HepG2 (cell line): ENCODE measurements around the gene PRPSAP1. TPM values are rescaled to one million over a fixed set of nuclear protein-coding genes. Genes with fewer than 3 reads are reported as not detected.

Experiments
- EED ChIP-seq: sonication (generic); formaldehyde crosslinking; IDR thresholded peaks from 2 replicates; pipeline ENCODE4 v1.5.0; 2020; ENCODE audit warnings: mild to moderate bottlenecking, missing genetic modification reagents
- GATAD1 ChIP-seq: IDR thresholded peaks from 2 replicates; pipeline ENCODE4 v1.6.1; 2016; ENCODE audit warnings: missing genetic modification reagents, missing compliant biosample characterization
- HIC2 ChIP-seq: sonication (generic); formaldehyde crosslinking; IDR thresholded peaks from 2 replicates; pipeline ENCODE4 v1.9.0; 2022; ENCODE audit warnings: low read depth, missing genetic modification reagents
- NFKB2 ChIP-seq: sonication (generic); formaldehyde crosslinking; IDR thresholded peaks from 2 replicates; pipeline ENCODE4 v1.4.0; 2020; ENCODE audit warnings: missing genetic modification reagents, borderline replicate concordance
- PBX2 ChIP-seq: IDR thresholded peaks from 2 replicates; pipeline ENCODE4 v1.6.1; 2016; ENCODE audit warnings: control low read depth
- PRDM15 ChIP-seq: sonication (generic); formaldehyde crosslinking; IDR thresholded peaks from 2 replicates; pipeline ENCODE4 v1.4.0; 2020; ENCODE audit warnings: missing genetic modification reagents
- RFX1 ChIP-seq: fragments of 450-650 bp; IDR thresholded peaks from 2 replicates; pipeline ENCODE4 v1.6.1; 2017
- SMC3 ChIP-seq: IDR thresholded peaks from 2 replicates; pipeline ENCODE4 v1.6.1; 2011; ENCODE audit warnings: low read length, improper control_type of control experiment
- SRSF4 ChIP-seq: fragments of 200-400 bp; formaldehyde crosslinking; IDR thresholded peaks from one replicate; pipeline ENCODE4 v1.6.1; 2018; ENCODE audit warnings: mild to moderate bottlenecking, low read depth, low read length, moderate library complexity; ENCODE audit not compliant: poor library complexity, severe bottlenecking
- TCF7L2 ChIP-seq: IDR thresholded peaks from 2 replicates; pipeline ENCODE4 v1.6.1; 2011; ENCODE audit warnings: mild to moderate bottlenecking, low read depth, low read length, moderate library complexity
- TEF ChIP-seq: sonication (generic); formaldehyde crosslinking; IDR thresholded peaks from 2 replicates; pipeline ENCODE4 v1.5.0; 2020; ENCODE audit warnings: missing genetic modification reagents
- ZBTB37 ChIP-seq: sonication (generic); formaldehyde crosslinking; IDR thresholded peaks from 2 replicates; pipeline ENCODE4 v1.4.0; 2020; ENCODE audit warnings: mild to moderate bottlenecking, missing genetic modification reagents
- ZBTB7A ChIP-seq: sonication (generic); formaldehyde crosslinking; IDR thresholded peaks from 2 replicates; pipeline ENCODE4 v1.8.0; 2022; ENCODE audit warnings: mild to moderate bottlenecking, missing genetic modification reagents
- ZFP36L2 ChIP-seq: sonication (generic); formaldehyde crosslinking; IDR thresholded peaks from 2 replicates; pipeline ENCODE4 v1.4.0; 2020; ENCODE audit warnings: missing genetic modification reagents
- ZNF350 ChIP-seq: sonication (generic); formaldehyde crosslinking; IDR thresholded peaks from 2 replicates; pipeline ENCODE4 v1.4.0; 2020; ENCODE audit warnings: mild to moderate bottlenecking, low read depth, missing genetic modification reagents, borderline replicate concordance
- ZNF615 ChIP-seq: sonication (generic); formaldehyde crosslinking; IDR thresholded peaks from 2 replicates; pipeline ENCODE4 v1.5.0; 2020; ENCODE audit warnings: mild to moderate bottlenecking, missing genetic modification reagents, borderline replicate concordance
- ZNF775 ChIP-seq: sonication (generic); formaldehyde crosslinking; IDR thresholded peaks from 2 replicates; pipeline ENCODE4 v1.4.0; 2020; ENCODE audit warnings: missing genetic modification reagents, mild to moderate bottlenecking, moderate library complexity, borderline replicate concordance
- ZSCAN29 ChIP-seq: sonication (generic); formaldehyde crosslinking; conservative IDR thresholded peaks from 2 replicates; pipeline ENCODE4 v1.4.0; 2020; ENCODE audit warnings: mild to moderate bottlenecking, missing genetic modification reagents
- polyA plus RNA-seq, 8 experiments: library from polyadenylated mRNA; depleted of rRNA in 3 of 8; stranded (reverse) in 7 of 8; unstranded in 1 of 8; fragments of >200 nt; fragmentation: Illumina TruSeq in 4 of 8; extraction: Trizol in 4 of 8; gene quantifications; 2 replicates each; pipeline versions ENCODE4 v1.2.1 to v1.2.3, GENCODE V29; 2011 to 2016; ENCODE audit warnings: low read depth in 4 of 8, missing spikeins in 1 of 8, mixed read lengths in 1 of 8; ENCODE audit not compliant: insufficient read depth in 1 of 8
- total RNA-seq, 5 experiments: library from RNA; depleted of rRNA; stranded (reverse); fragments of >200 nt; fragmentation: Illumina TruSeq; extraction: Trizol; gene quantifications; 2 replicates each; pipeline ENCODE4 v1.2.3, GENCODE V29; 2016; ENCODE audit warnings: low read depth in 1 of 5

The PRPSAP1 gene
- total and polyA plus RNA-seq, 2 of the 13 experiments (the other 11 are each of a cell fraction or from before 2014, with no cell fraction given): 91.1 to 314 TPM

- TF ChIP-seq SMC3 (no peak), PBX2 (0 out of 2 replicates have a peak, but pooled peaks have one; percentile 5), SRSF4 (no peak), HIC2 (CRISPR knock-in tag) (peak; percentile 67), ZNF615 (CRISPR knock-in tag) (0 out of 2 replicates have a peak, but pooled peaks have one; percentile 76), ZFP36L2 (CRISPR knock-in tag) (no peak), TEF (CRISPR knock-in tag) (no peak), ZBTB37 (CRISPR knock-in tag) (no peak; the same call in none of the 2 replicates), ZBTB7A (CRISPR knock-in tag) (peak; percentile 99), ZNF350 (CRISPR knock-in tag) (peak; percentile 89; the same call in 1 of the 2 replicates), ZNF775 (CRISPR knock-in tag) (no peak; the same call in 1 of the 2 replicates), PRDM15 (CRISPR knock-in tag) (peak; percentile 69; the same call in 1 of the 2 replicates), TCF7L2 (no peak; the same call in 1 of the 2 replicates), RFX1 (0 out of 2 replicates have a peak, but pooled peaks have one; percentile 4), GATAD1 (CRISPR knock-in tag) (peak; percentile 63; the same call in 1 of the 2 replicates), EED (CRISPR knock-in tag) (no peak), ZSCAN29 (CRISPR knock-in tag) (0 out of 2 replicates have a peak, but pooled peaks have one; percentile 21), NFKB2 (CRISPR knock-in tag) (peak; percentile 62; the same call in 1 of the 2 replicates)
Measured at GRCh38 chr17:76376318-76377133, 22.8 kb upstream of the PRPSAP1 start (continued).
